ENCODE measurements around the gene UNC5A.

DNA sequence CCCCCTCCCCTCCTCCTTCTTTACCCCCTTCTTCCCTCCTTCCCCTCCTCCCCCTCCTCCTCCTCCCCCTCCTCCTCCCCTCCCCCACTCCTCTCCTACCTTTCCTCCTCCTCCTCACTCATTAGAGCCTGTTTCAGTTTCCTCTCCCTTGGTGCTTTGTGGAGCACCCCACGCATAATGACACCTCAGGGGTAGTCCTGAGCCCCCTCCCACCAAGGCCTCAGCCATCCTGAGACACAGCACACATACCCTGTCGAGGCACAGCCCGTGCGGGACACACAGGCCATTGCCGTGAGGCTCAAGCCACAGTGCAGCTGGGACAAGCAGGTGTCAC is 53.4 kb downstream of the UNC5A start:
- TF ChIP-seq GATA2 (IDR thresholded peaks at IDR 0.05; ENCODE audit: low read depth, low read length) (no peak), GATA3 (IDR thresholded peaks at IDR 0.05; ENCODE audit: low read depth, low read length) (no peak)
